Gastroesophageal sphincter (tissue), 3 donors: ENCODE data around the gene HCFC1.

Source experiments
- CTCF ChIP-seq, 4 experiments: fragments of 200-600 bp in 2 of 4; fragments of 450-650 bp in 2 of 4; sonication (generic) in 1 of 4; IDR thresholded peaks; one replicate each; pipeline ENCODE4 v1.5.1; 2017 to 2019; ENCODE audit warnings: antibody characterized with exemption in 4 of 4, mild to moderate bottlenecking in 2 of 4, moderate library complexity in 2 of 4
- EP300 ChIP-seq: sonication (generic); formaldehyde crosslinking; IDR thresholded peaks from one replicate; pipeline ENCODE4 v1.6.1; 2017; ENCODE audit warnings: antibody characterized with exemption, mild to moderate bottlenecking
- POLR2A ChIP-seq, 2 donors: fragments of 450-650 bp; IDR thresholded peaks; one replicate each; pipeline ENCODE4 v1.6.1; 2017; ENCODE audit warnings: antibody characterized with exemption in 2 of 2, mild to moderate bottlenecking in 2 of 2, moderate library complexity in 1 of 2
- POLR2AphosphoS5 ChIP-seq: sonication (generic); formaldehyde crosslinking; IDR thresholded peaks from one replicate; pipeline ENCODE4 v1.6.1; 2017; ENCODE audit warnings: antibody characterized with exemption

GRCh38 chrX:153908219-153908860, 63.3 kb downstream of the HCFC1 start:
- no peak for TF ChIP-seq CTCF (IDR thresholded peaks at IDR 0.05)
- TF ChIP-seq EP300, result no peak
- TF ChIP-seq POLR2A (IDR thresholded peaks at IDR 0.05), result no peak
- TF ChIP-seq POLR2AphosphoS5, result no peak
